ENCODE measurements around the gene CACNA1I.

Gene CACNA1I

DNA sequence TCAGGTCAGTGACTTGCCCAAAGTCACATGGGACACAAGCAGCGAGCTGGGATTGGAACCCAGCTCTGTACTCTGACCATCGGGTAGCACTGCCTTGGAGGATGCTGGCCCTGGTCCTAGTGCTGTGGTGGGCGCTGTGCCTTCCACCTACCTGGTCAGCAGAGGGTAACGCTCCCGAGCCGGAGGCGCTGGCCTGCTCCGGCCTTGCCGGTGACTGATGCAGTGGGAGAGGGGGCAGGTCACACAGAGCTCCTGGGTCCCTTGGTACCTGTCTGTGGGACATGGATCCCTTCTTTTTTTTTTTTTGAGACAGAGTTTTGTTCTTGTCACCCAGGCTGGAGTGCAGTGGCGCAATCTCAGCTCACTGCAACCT is 43.0 kb downstream of the CACNA1I start:
- Histone ChIP-seq H3K36me3 (ENCODE audit: control insufficient read depth, insufficient read depth, low read length) (no peaks in the 10 kb centered on the region), H3K9ac (ENCODE audit: low read length) (no peak overlapping the region), H3K27me3 (ENCODE audit: control insufficient read depth, insufficient read depth, low read length) (peaks cover 32% of the 10 kb centered on the region), H3K4me1 (ENCODE audit: control insufficient read depth, insufficient read depth, low read length) (no peaks in the 10 kb centered on the region), H3K4me3 (ENCODE audit: low read length) (no peak overlapping the region), H3K9me3 (ENCODE audit: control insufficient read depth, low read length) (no peaks in the 10 kb centered on the region)

- no peaks in the 10 kb centered on the region for H3K36me3 ChIP-seq (ENCODE audit: control insufficient read depth, insufficient read depth, low read length)
- no peaks in the 10 kb centered on the region for H3K4me1 ChIP-seq (ENCODE audit: control insufficient read depth, insufficient read depth, low read length)
- peaks cover 32% of the 10 kb centered on the region for H3K27me3 ChIP-seq (ENCODE audit: control insufficient read depth, insufficient read depth, low read length)
- H3K9ac ChIP-seq (ENCODE audit: low read length), result no peak overlapping the region
- no peak overlapping the region for H3K4me3 ChIP-seq (ENCODE audit: low read length)
- no peaks in the 10 kb centered on the region for H3K9me3 ChIP-seq (ENCODE audit: control insufficient read depth, low read length)
These were observed 43.9 kb downstream of the CACNA1I start for GRCh38 chr22:39614442-39614841.

GRCh38 chr22:39616051-39616450 is 45.5 kb downstream of the CACNA1I start:
- H3K4me1 ChIP-seq (ENCODE audit: control insufficient read depth, insufficient read depth, low read length), result no peaks in the 10 kb centered on the region
- no peak overlapping the region for H3K9ac ChIP-seq (ENCODE audit: low read length)
- H3K36me3 ChIP-seq (ENCODE audit: control insufficient read depth, insufficient read depth, low read length), result no peaks in the 10 kb centered on the region
- peaks cover 32% of the 10 kb centered on the region for H3K27me3 ChIP-seq (ENCODE audit: control insufficient read depth, insufficient read depth, low read length)
- H3K9me3 ChIP-seq (ENCODE audit: control insufficient read depth, low read length), result no peaks in the 10 kb centered on the region
- no peak overlapping the region for H3K4me3 ChIP-seq (ENCODE audit: low read length)

GRCh38 chr22:39616781-39617180 is 46.2 kb downstream of the CACNA1I start:
- no peaks in the 10 kb centered on the region for H3K4me1 ChIP-seq (ENCODE audit: control insufficient read depth, insufficient read depth, low read length)
- no peak overlapping the region for H3K4me3 ChIP-seq (ENCODE audit: low read length)
- no peaks in the 10 kb centered on the region for H3K36me3 ChIP-seq (ENCODE audit: control insufficient read depth, insufficient read depth, low read length)
- H3K9me3 ChIP-seq (ENCODE audit: control insufficient read depth, low read length), result no peaks in the 10 kb centered on the region
- H3K9ac ChIP-seq (ENCODE audit: low read length), result no peak overlapping the region
- peaks cover 32% of the 10 kb centered on the region for H3K27me3 ChIP-seq (ENCODE audit: control insufficient read depth, insufficient read depth, low read length)

- Histone ChIP-seq H3K4me1 (ENCODE audit: control insufficient read depth, insufficient read depth, low read length) (no peaks in the 10 kb centered on the region), H3K36me3 (ENCODE audit: control insufficient read depth, insufficient read depth, low read length) (no peaks in the 10 kb centered on the region), H3K9me3 (ENCODE audit: control insufficient read depth, low read length) (no peaks in the 10 kb centered on the region), H3K4me3 (ENCODE audit: low read length) (no peak overlapping the region), H3K27me3 (ENCODE audit: control insufficient read depth, insufficient read depth, low read length) (peaks cover 32% of the 10 kb centered on the region), H3K9ac (ENCODE audit: low read length) (no peak overlapping the region)
These were observed 46.8 kb downstream of the CACNA1I start for GRCh38 chr22:39617342-39617741.

DNA sequence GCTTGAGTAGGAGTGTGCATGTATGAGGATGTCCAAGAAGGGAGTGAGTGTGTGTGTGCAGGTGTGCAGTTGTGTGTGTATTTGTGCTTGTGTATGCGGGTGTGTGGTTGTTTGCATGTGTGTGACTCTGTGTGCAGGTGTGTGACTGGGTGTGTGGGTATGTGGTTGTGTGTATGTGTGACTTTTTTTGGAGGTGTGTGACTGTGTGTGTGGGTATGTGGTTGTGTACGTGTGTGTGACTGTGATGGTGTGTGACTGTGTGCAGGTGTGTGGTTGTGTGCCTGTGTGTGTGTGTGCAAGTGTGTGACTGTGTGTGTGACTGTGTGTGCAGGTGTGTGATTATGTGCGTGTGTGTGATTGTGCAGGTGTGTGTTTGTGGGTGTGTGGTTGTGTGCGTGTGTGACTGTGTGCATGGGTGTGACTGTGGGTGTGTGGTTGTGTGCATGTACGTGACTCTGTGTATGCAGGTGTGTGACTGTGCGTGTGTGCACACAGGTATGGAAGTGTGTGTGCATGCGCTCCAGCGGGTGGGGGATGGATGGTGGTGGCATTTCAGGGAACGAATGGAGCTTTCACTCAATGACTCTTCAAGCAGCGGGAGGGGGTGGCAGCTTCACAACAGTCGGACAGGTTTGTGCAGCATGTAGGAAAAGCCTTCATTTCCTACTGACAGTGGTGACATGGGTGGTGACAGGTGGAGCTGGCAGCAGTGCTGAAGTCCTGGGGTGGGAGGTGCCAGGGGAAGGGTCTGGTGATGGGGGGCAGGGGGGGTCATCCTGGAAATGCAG is 47.6 kb downstream of the CACNA1I start:
- Histone ChIP-seq H3K27me3 (ENCODE audit: control insufficient read depth, insufficient read depth, low read length) (peaks cover 35% of the 10 kb centered on the region), H3K4me1 (ENCODE audit: control insufficient read depth, insufficient read depth, low read length) (no peaks in the 10 kb centered on the region), H3K4me3 (ENCODE audit: low read length) (no peak overlapping the region), H3K36me3 (ENCODE audit: control insufficient read depth, insufficient read depth, low read length) (no peaks in the 10 kb centered on the region), H3K9me3 (ENCODE audit: control insufficient read depth, low read length) (no peaks in the 10 kb centered on the region), H3K9ac (ENCODE audit: low read length) (no peak overlapping the region)

DNA sequence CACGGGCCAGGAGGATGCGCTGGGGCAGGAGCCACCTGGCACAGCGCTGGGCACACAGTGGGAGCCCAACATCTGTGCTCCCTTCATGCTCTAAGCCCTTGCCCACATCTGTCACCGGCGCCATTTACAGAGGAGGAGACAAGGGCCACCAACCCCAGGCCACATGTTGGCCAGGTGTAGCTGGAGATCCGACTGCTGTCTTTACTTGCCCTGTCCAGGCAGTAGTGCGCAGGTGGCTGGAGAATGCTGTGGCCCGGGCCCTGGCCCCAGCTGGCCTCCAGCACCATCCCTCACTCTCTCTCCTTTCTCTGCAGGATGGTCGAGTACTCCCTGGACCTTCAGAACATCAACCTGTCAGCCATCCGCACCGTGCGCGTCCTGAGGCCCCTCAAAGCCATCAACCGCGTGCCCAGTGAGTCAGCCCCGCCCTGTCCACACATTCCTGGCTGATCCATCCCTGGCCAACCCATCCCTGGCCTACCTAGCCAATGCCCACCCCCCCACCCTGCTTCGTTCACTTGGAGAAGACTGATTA is 48.5 kb downstream of the CACNA1I start:
- H3K9ac ChIP-seq (ENCODE audit: low read length), result no peak overlapping the region
- no peaks in the 10 kb centered on the region for H3K9me3 ChIP-seq (ENCODE audit: control insufficient read depth, low read length)
- H3K4me3 ChIP-seq (ENCODE audit: low read length), result no peak overlapping the region
- peaks cover 40% of the 10 kb centered on the region for H3K27me3 ChIP-seq (ENCODE audit: control insufficient read depth, insufficient read depth, low read length)
- no peaks in the 10 kb centered on the region for H3K4me1 ChIP-seq (ENCODE audit: control insufficient read depth, insufficient read depth, low read length)
- H3K36me3 ChIP-seq (ENCODE audit: control insufficient read depth, insufficient read depth, low read length), result no peaks in the 10 kb centered on the region

GRCh38 chr22:39620924-39621690 is 50.6 kb downstream of the CACNA1I start:
- H3K9me3 ChIP-seq (ENCODE audit: control insufficient read depth, low read length), result no peaks in the 10 kb centered on the region
- no peak overlapping the region for H3K4me3 ChIP-seq (ENCODE audit: low read length)
- H3K9ac ChIP-seq (ENCODE audit: low read length), result no peak overlapping the region
- no peaks in the 10 kb centered on the region for H3K36me3 ChIP-seq (ENCODE audit: control insufficient read depth, insufficient read depth, low read length)
- peaks cover 28% of the 10 kb centered on the region for H3K27me3 ChIP-seq (ENCODE audit: control insufficient read depth, insufficient read depth, low read length)
- no peaks in the 10 kb centered on the region for H3K4me1 ChIP-seq (ENCODE audit: control insufficient read depth, insufficient read depth, low read length)

DNA sequence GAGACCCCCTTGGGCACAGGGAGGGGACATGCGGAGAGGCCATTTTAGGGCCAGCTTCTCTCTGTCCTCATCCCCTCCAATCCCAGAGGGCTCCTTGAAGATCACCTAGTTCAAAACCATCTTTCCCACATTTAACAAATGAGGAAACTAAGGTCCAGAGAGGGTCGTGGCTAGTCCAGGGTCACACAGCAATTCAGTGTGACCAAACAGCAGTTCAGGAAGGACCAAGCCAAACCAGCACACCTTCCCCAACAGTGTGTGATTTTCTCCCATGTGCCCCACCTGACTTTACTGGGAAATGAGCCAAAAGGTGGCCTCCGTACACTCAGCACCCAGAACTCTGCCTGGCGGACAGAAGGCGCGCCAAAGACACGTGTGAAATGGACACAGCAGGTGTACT is 51.3 kb downstream of the CACNA1I start:
- peaks cover 27% of the 10 kb centered on the region for H3K27me3 ChIP-seq (ENCODE audit: control insufficient read depth, insufficient read depth, low read length)
- H3K9me3 ChIP-seq (ENCODE audit: control insufficient read depth, low read length), result no peaks in the 10 kb centered on the region
- H3K36me3 ChIP-seq (ENCODE audit: control insufficient read depth, insufficient read depth, low read length), result no peaks in the 10 kb centered on the region
- H3K4me1 ChIP-seq (ENCODE audit: control insufficient read depth, insufficient read depth, low read length), result no peaks in the 10 kb centered on the region
- H3K9ac ChIP-seq (ENCODE audit: low read length), result no peak overlapping the region
- H3K4me3 ChIP-seq (ENCODE audit: low read length), result no peak overlapping the region

- H3K9me3 ChIP-seq (ENCODE audit: control insufficient read depth, low read length), result no peaks in the 10 kb centered on the region
- H3K27me3 ChIP-seq (ENCODE audit: control insufficient read depth, insufficient read depth, low read length), result peaks cover 24% of the 10 kb centered on the region
- no peaks in the 10 kb centered on the region for H3K36me3 ChIP-seq (ENCODE audit: control insufficient read depth, insufficient read depth, low read length)
- H3K4me1 ChIP-seq (ENCODE audit: control insufficient read depth, insufficient read depth, low read length), result no peaks in the 10 kb centered on the region
- H3K9ac ChIP-seq (ENCODE audit: low read length), result no peak overlapping the region
- H3K4me3 ChIP-seq (ENCODE audit: low read length), result no peak overlapping the region
These were observed 52.4 kb downstream of the CACNA1I start for GRCh38 chr22:39622881-39623367.

GRCh38 chr22:39623603-39624500 is 53.3 kb downstream of the CACNA1I start:
- Histone ChIP-seq H3K4me3 (ENCODE audit: low read length) (no peak overlapping the region), H3K36me3 (ENCODE audit: control insufficient read depth, insufficient read depth, low read length) (no peaks in the 10 kb centered on the region), H3K27me3 (ENCODE audit: control insufficient read depth, insufficient read depth, low read length) (peaks cover 19% of the 10 kb centered on the region), H3K9ac (ENCODE audit: low read length) (no peak overlapping the region), H3K9me3 (ENCODE audit: control insufficient read depth, low read length) (no peaks in the 10 kb centered on the region), H3K4me1 (ENCODE audit: control insufficient read depth, insufficient read depth, low read length) (no peaks in the 10 kb centered on the region)

All from mucosa of stomach (tissue), 1 donor.